Heart left ventricle (tissue), 13 donors: ENCODE measurements around the gene FNDC3B.

Source experiments
- CTCF ChIP-seq, 12 donors: fragments of 200-600 bp; sonication (generic) in 4 of 12; IDR thresholded peaks; one replicate each; pipeline versions ENCODE4 v1.5.0 to v1.8.0; 2018 to 2022; ENCODE audit warnings: antibody characterized with exemption in 12 of 12, mild to moderate bottlenecking in 5 of 12
- POLR2A ChIP-seq, 2 donors: fragments of 450-650 bp; IDR thresholded peaks; one replicate each; pipeline ENCODE4 v1.6.1; 2017; ENCODE audit warnings: antibody characterized with exemption in 2 of 2, mild to moderate bottlenecking in 2 of 2, moderate library complexity in 2 of 2
- donor health status: ischemic (EF 13 %, LVEDD 7.1; RV severe dilation, severe dysfunction).
- donor health status: DM: no; HTN: yes; CAD: no.
- donor health status: DM: no; HTN: no; CAD: no.
- donor health status: ischemic (EF 25% LVEDD 6.9; RV normal size, moderate dysfunction).
- donor health status: ischemic (EF 25% LVEDD 5.7; RV mildly dilated, moderate dysfunction).
- donor health status: ischemic (EF 35%, LVEDD 5.7; RV mildly dilated, moderate dysfunction).
- donor health status: nonischemic (EF 11% LVEDD 7.7; RV severe dilation, severe dysfunction).
- donor health status: DM: yes; HTN: yes; CAD: no.
- donor health status: PGD.
- donor health status: ischemic (EF 29% LVEDD 5.4; RV normal size, mild dysfunction).
- donor health status: nonischemic (EF 23%, LVEDD 6.1; RV moderate dilation, normal function).

GRCh38 chr3:172030181-172030580, 9.2 kb upstream of the FNDC3B start:
- TF ChIP-seq CTCF (IDR thresholded peaks at IDR 0.05) (no peak), POLR2A (IDR thresholded peaks at IDR 0.05) (no peak)
